ENCODE data around the gene COL23A1.

DNA sequence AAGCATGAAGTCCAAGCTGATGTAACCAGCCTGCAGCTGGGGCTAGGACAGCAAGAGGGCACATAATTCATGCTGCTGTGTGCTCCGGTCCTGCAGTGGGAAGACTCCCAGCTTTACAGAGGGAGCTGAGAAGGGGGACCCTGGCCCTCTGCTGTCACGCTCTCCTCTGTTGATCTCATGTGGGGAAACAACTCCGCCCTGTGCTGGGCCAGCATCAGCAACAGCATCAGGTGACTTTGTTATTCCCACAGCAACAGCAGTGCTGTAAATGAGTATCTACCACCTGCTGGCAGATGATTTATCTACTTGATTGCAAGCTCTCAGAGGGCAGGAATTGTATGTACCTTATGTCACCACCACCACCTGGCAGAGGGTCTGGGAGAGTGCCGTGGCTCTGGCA is 176.2 kb downstream of the COL23A1 start:
- TF ChIP-seq, protein P1, sequence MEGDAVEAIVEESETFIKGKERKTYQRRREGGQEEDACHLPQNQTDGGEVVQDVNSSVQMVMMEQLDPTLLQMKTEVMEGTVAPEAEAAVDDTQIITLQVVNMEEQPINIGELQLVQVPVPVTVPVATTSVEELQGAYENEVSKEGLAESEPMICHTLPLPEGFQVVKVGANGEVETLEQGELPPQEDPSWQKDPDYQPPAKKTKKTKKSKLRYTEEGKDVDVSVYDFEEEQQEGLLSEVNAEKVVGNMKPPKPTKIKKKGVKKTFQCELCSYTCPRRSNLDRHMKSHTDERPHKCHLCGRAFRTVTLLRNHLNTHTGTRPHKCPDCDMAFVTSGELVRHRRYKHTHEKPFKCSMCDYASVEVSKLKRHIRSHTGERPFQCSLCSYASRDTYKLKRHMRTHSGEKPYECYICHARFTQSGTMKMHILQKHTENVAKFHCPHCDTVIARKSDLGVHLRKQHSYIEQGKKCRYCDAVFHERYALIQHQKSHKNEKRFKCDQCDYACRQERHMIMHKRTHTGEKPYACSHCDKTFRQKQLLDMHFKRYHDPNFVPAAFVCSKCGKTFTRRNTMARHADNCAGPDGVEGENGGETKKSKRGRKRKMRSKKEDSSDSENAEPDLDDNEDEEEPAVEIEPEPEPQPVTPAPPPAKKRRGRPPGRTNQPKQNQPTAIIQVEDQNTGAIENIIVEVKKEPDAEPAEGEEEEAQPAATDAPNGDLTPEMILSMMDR (IDR thresholded peaks at IDR 0.05): no peak
- TF ChIP-seq JUN (IDR thresholded peaks at IDR 0.05): no peak
- no peak for TF ChIP-seq POLR2A (IDR thresholded peaks at IDR 0.05; ENCODE audit: low read length)
- no peak for TF ChIP-seq CEBPB (IDR thresholded peaks at IDR 0.05)

Data from A549 (cell line).